B cell (primary cell): ENCODE data around the gene FAM90A26. TPM values are rescaled to one million over a fixed set of nuclear protein-coding genes. Genes with fewer than 3 reads are reported as not detected.
"Not testable (repeated sequence)": the region's sequence is repeated elsewhere in the genome, so short reads cannot be mapped to it uniquely, and the experiment has no call there.

ENCODE experiments used
- ATAC-seq: fragments of 200-7000 bp; cut with Tn5 transposase; one replicate; pipeline ENCODE4 v1.10.0; 2021; ENCODE audit warnings: low read depth, mild to moderate bottlenecking, moderate number of reproducible peaks, moderate library complexity
- CTCF ChIA-PET: fragments of 350-600 bp; sonication (Branson Sonifier 250); formaldehyde crosslinking; loops from one replicate; lab custom pipeline; 2021; ENCODE audit warnings: antibody characterized with exemption, inconsistent platforms; lab: Charles Lee
- POLR2A ChIA-PET: fragments of 350-600 bp; sonication (Branson Sonifier 250); formaldehyde crosslinking; loops from one replicate; lab custom pipeline; 2021; ENCODE audit warnings: antibody characterized with exemption; lab: Charles Lee
- DNase-seq: peaks from one replicate; pipeline ENCODE4 v3.0.0; 2013
- H2AFZ ChIP-seq: 2 replicates; pipeline ENCODE4 v1.6.1; 2012; ENCODE audit warnings: mild to moderate bottlenecking, low read depth, low read length; ENCODE audit not compliant: insufficient read depth, poor library complexity, severe bottlenecking
- H3K27ac ChIP-seq, 2 donors: 1 replicate in 1 of 2; 2 replicates in 1 of 2; pipeline ENCODE4 v1.5.1; 2012 to 2013; ENCODE audit warnings: low read length in 2 of 2, mild to moderate bottlenecking in 2 of 2, moderate library complexity in 1 of 2
- H3K27me3 ChIP-seq, 4 experiments: fragments of 200-600 bp in 1 of 4; sonication (generic) in 1 of 4; replicated peaks in 1 of 4; 1 replicate in 2 of 4; 2 replicates in 2 of 4; pipeline versions ENCODE4 v1.6.1 to v1.7.0; 2013 to 2016; ENCODE audit warnings: low read length in 3 of 4, mild to moderate bottlenecking in 2 of 4, mixed read lengths in 1 of 4, moderate library complexity in 1 of 4; ENCODE audit not compliant: insufficient read depth in 4 of 4, control insufficient read depth in 3 of 4; ENCODE audit errors: control extremely low read depth in 1 of 4
- H3K36me3 ChIP-seq, 2 experiments: replicated peaks in 1 of 2; 1 replicate in 1 of 2; 2 replicates in 1 of 2; pipeline versions ENCODE4 v1.6.1 to v1.7.1; 2013; ENCODE audit warnings: low read length in 1 of 2; ENCODE audit not compliant: insufficient read depth in 2 of 2, control insufficient read depth in 1 of 2; ENCODE audit errors: control extremely low read depth in 1 of 2, extremely low read depth in 1 of 2
- H3K4me1 ChIP-seq, 2 donors: fragments of 200-600 bp in 1 of 2; sonication (generic) in 1 of 2; 1 replicate in 1 of 2; 2 replicates in 1 of 2; pipeline versions ENCODE4 v1.5.1 to v1.6.1; 2013 to 2017; ENCODE audit warnings: low read length in 2 of 2; ENCODE audit not compliant: control insufficient read depth in 2 of 2, insufficient read depth in 2 of 2
- H3K4me2 ChIP-seq: replicated peaks from 2 replicates; pipeline ENCODE3; 2012; ENCODE audit warnings: mild to moderate bottlenecking, low read depth, low read length; ENCODE audit not compliant: poor library complexity, severe bottlenecking
- H3K4me3 ChIP-seq, 5 experiments: fragments of 200-600 bp in 1 of 5; sonication (generic) in 1 of 5; 1 replicate in 3 of 5; 2 replicates in 2 of 5; pipeline versions ENCODE4 v1.5.1 to v1.7.0; 2011 to 2016; ENCODE audit warnings: low read length in 4 of 5, mild to moderate bottlenecking in 4 of 5, low read depth in 2 of 5, control low read depth in 1 of 5, moderate library complexity in 1 of 5; ENCODE audit not compliant: insufficient read depth in 1 of 5; ENCODE audit errors: control extremely low read depth in 1 of 5, extremely low read depth in 1 of 5
- H3K79me2 ChIP-seq: fragments of 200-600 bp; sonication (generic); one replicate; pipeline ENCODE4 v1.6.0; 2016; ENCODE audit warnings: low read length; ENCODE audit not compliant: control insufficient read depth, insufficient read depth
- H3K9ac ChIP-seq: fragments of 200-600 bp; sonication (generic); 2 replicates; pipeline ENCODE4 v1.6.1; 2017; ENCODE audit warnings: mild to moderate bottlenecking, low read length, moderate library complexity
- H3K9me3 ChIP-seq, 3 donors: one replicate each; pipeline versions ENCODE4 v1.6.1 to v1.7.1; 2013; ENCODE audit warnings: low read length in 2 of 3; ENCODE audit not compliant: control insufficient read depth in 2 of 3, insufficient read depth in 1 of 3; ENCODE audit errors: control extremely low read depth in 1 of 3
- H4K20me1 ChIP-seq: 2 replicates; pipeline ENCODE4 v1.6.0; 2012; ENCODE audit warnings: mild to moderate bottlenecking, low read length; ENCODE audit not compliant: insufficient read depth, control insufficient read depth, poor library complexity, severe bottlenecking
- H3K27ac Mint-ChIP-seq: one replicate; pipeline ENCODE4 v1.8.0; 2021; ENCODE audit warnings: mixed read lengths
- H3K27me3 Mint-ChIP-seq: one replicate; pipeline ENCODE4 v1.8.0; 2021; ENCODE audit warnings: mixed read lengths
- H3K4me1 Mint-ChIP-seq: one replicate; pipeline ENCODE4 v1.8.0; 2021; ENCODE audit warnings: mixed read lengths
- H3K4me3 Mint-ChIP-seq: one replicate; pipeline ENCODE4 v1.8.0; 2021; ENCODE audit warnings: mixed read lengths
- H3K9me3 Mint-ChIP-seq: one replicate; pipeline ENCODE4 v1.8.0; 2022; ENCODE audit warnings: mixed read lengths; ENCODE audit not compliant: insufficient read depth
- WGBS: methylation state at CpG from one replicate; pipeline ENCODE4 v1.1.5; 2013; ENCODE audit warnings: missing lambda C conversion rate; ENCODE audit not compliant: insufficient coverage; 5-methylcytosine and 5-hydroxymethylcytosine counted together
- intact Hi-C: fragments of 100-400 bp; cut with micrococcal nuclease; formaldehyde crosslinking; loops from one replicate; pipeline ENCODE4 v1.10.0; 2022
- polyA plus RNA-seq: library from polyadenylated mRNA; depleted of rRNA; stranded (reverse); fragments of >200 nt; gene quantifications from 2 replicates; pipeline ENCODE4 v1.2.3, GENCODE V29; 2012
- total RNA-seq, 2 donors: library from RNA; stranded (reverse); fragments of 120-200 nt in 1 of 2; gene quantifications; 1 replicate in 1 of 2; 2 replicates in 1 of 2; pipeline versions ENCODE4 v1.2.3 to v1.2.4, GENCODE V29; 2013 to 2022

The FAM90A26 gene
- total and polyA plus RNA-seq, 2 donors (not counting 1 experiment from before 2014, with no cell fraction given), result 0.04 TPM; not detected in 1

- H3K9me3 Mint-ChIP-seq, H3K9me3 ChIP-seq, H3K27me3 Mint-ChIP-seq, H3K4me1 Mint-ChIP-seq, H3K4me2 ChIP-seq, H3K27ac Mint-ChIP-seq, DNase-seq, H3K9ac ChIP-seq, H3K4me3 Mint-ChIP-seq, H3K36me3 ChIP-seq, ATAC-seq, H3K27ac ChIP-seq, H3K79me2 ChIP-seq, H2AFZ ChIP-seq, H4K20me1 ChIP-seq, POLR2A ChIA-PET, H3K27me3 ChIP-seq, intact Hi-C loops, H3K4me1 ChIP-seq, CTCF ChIA-PET, H3K4me3 ChIP-seq: not testable (repeated sequence)
- 100% methylated on average over 1 of the region's 4 CpGs for WGBS
Measured at GRCh38 chr4:9132849-9133248, 37.4 kb upstream of the FAM90A26 start.

- H3K4me1 Mint-ChIP-seq, ATAC-seq, intact Hi-C loops, CTCF ChIA-PET, H3K27me3 ChIP-seq, H3K9me3 ChIP-seq, H3K4me2 ChIP-seq, POLR2A ChIA-PET, H3K36me3 ChIP-seq, H3K27me3 Mint-ChIP-seq, H3K4me3 ChIP-seq, DNase-seq, H3K4me1 ChIP-seq, H4K20me1 ChIP-seq, H3K79me2 ChIP-seq, H3K4me3 Mint-ChIP-seq, H3K9me3 Mint-ChIP-seq, H3K27ac Mint-ChIP-seq, H2AFZ ChIP-seq, H3K9ac ChIP-seq, H3K27ac ChIP-seq: not testable (repeated sequence)
- 96% methylated on average over 3 of the region's 5 CpGs for whole genome bisulfite sequencing
Measured at GRCh38 chr4:9134011-9134410, 36.2 kb upstream of the FAM90A26 start.

- H3K9me3 Mint-ChIP-seq, DNase-seq, H3K4me2 ChIP-seq, CTCF ChIA-PET, H3K27ac ChIP-seq, POLR2A ChIA-PET, H3K4me3 ChIP-seq, H3K9ac ChIP-seq, H3K4me3 Mint-ChIP-seq, H2AFZ ChIP-seq, H3K4me1 Mint-ChIP-seq, H3K27me3 ChIP-seq, H3K79me2 ChIP-seq, ATAC-seq, H3K4me1 ChIP-seq, intact Hi-C loops, H3K36me3 ChIP-seq, H4K20me1 ChIP-seq, H3K27me3 Mint-ChIP-seq, H3K27ac Mint-ChIP-seq, H3K9me3 ChIP-seq: not testable (repeated sequence)
- 89% methylated on average over 9 of the region's 12 CpGs for WGBS
Measured at GRCh38 chr4:9134556-9134955, 35.7 kb upstream of the FAM90A26 start.

- CTCF ChIA-PET, H2AFZ ChIP-seq, ATAC-seq, H3K9ac ChIP-seq, H3K4me3 ChIP-seq, H3K9me3 ChIP-seq, H3K27ac Mint-ChIP-seq, H4K20me1 ChIP-seq, H3K4me2 ChIP-seq, H3K4me1 ChIP-seq, H3K4me1 Mint-ChIP-seq, H3K4me3 Mint-ChIP-seq, intact Hi-C loops, H3K79me2 ChIP-seq, DNase-seq, H3K9me3 Mint-ChIP-seq, H3K27me3 Mint-ChIP-seq, POLR2A ChIA-PET, H3K27ac ChIP-seq, H3K27me3 ChIP-seq, H3K36me3 ChIP-seq: not testable (repeated sequence)
- 91% methylated on average over 9 of the region's 11 CpGs for WGBS
Measured at GRCh38 chr4:9141050-9141449, 29.2 kb upstream of the FAM90A26 start.
